Kidney epithelial cell (primary cell): ENCODE results near the gene GRIK3. TPM values are rescaled to one million over a fixed set of nuclear protein-coding genes. Genes with fewer than 3 reads are reported as not detected.

Experiments used
- DNase-seq: peaks from one replicate; pipeline ENCODE4 v3.0.0-alpha.2; 2010; ENCODE audit warnings: low read depth
- H3K27me3 ChIP-seq: 2 replicates; pipeline ENCODE4 v1.6.0; 2011; ENCODE audit warnings: low read length; ENCODE audit not compliant: control insufficient read depth, insufficient read depth
- H3K36me3 ChIP-seq: 2 replicates; pipeline ENCODE4 v1.5.1; 2011; ENCODE audit warnings: low read length; ENCODE audit not compliant: control insufficient read depth, insufficient read depth
- H3K4me3 ChIP-seq: 2 replicates; pipeline ENCODE4 v1.5.1; 2011; ENCODE audit warnings: low read depth, mild to moderate bottlenecking, control low read depth, low read length
- CTCF ChIP-seq: IDR thresholded peaks from 2 replicates; pipeline ENCODE4 v1.5.1; 2011; ENCODE audit warnings: mild to moderate bottlenecking, moderate library complexity, low read length, control low read depth, inconsistent platforms; ENCODE audit not compliant: insufficient read depth, poor library complexity, severe bottlenecking
- total RNA-seq: library from RNA; depleted of rRNA; stranded (reverse); fragments of >200 nt; gene quantifications from 2 replicates; pipeline ENCODE4 v1.2.3, GENCODE V29; 2015

The GRIK3 gene
- total RNA-seq, 1 donor from 2014 or later, result under 0.01 TPM

- Histone ChIP-seq H3K27me3 (no peaks in the 10 kb centered on the region), H3K36me3 (no peaks in the 10 kb centered on the region), H3K4me3 (no peak overlapping the region)
- no peak for DNase-seq
- no peak for TF ChIP-seq CTCF
Measured at GRCh38 chr1:36950604-36951291, 83.6 kb downstream of the GRIK3 start.

GRCh38 chr1:36948606-36949005 lies 85.7 kb downstream of the GRIK3 start:
- no peak overlapping the region for H3K4me3 ChIP-seq
- no peak for DNase-seq
- H3K27me3 ChIP-seq, result no peaks in the 10 kb centered on the region
- no peak for TF ChIP-seq CTCF
- H3K36me3 ChIP-seq, result no peaks in the 10 kb centered on the region

- H3K36me3 ChIP-seq, result no peaks in the 10 kb centered on the region
- no peak for TF ChIP-seq CTCF
- no peaks in the 10 kb centered on the region for H3K27me3 ChIP-seq
- no peak overlapping the region for H3K4me3 ChIP-seq
- DNase-seq, result no peak
Measured at GRCh38 chr1:36948147-36948546, 86.2 kb downstream of the GRIK3 start.

- no peaks in the 10 kb centered on the region for H3K36me3 ChIP-seq
- H3K27me3 ChIP-seq, result no peaks in the 10 kb centered on the region
- no peak overlapping the region for H3K4me3 ChIP-seq
- no peak for TF ChIP-seq CTCF
- DNase-seq, result no peak
Measured at GRCh38 chr1:36947384-36947783, 86.9 kb downstream of the GRIK3 start.

- H3K36me3 ChIP-seq, result no peaks in the 10 kb centered on the region
- no peak for DNase-seq
- no peak for TF ChIP-seq CTCF
- H3K4me3 ChIP-seq, result no peak overlapping the region
- no peaks in the 10 kb centered on the region for H3K27me3 ChIP-seq
Measured at GRCh38 chr1:36944883-36945282, 89.4 kb downstream of the GRIK3 start.

- no peak for TF ChIP-seq CTCF
- H3K27me3 ChIP-seq, result no peaks in the 10 kb centered on the region
- no peak for DNase-seq
Measured at GRCh38 chr1:36942148-36942547, 92.2 kb downstream of the GRIK3 start.

More at GRCh38 chr1:36942148-36942547, 92.2 kb downstream of the GRIK3 start:
- no peak overlapping the region for H3K4me3 ChIP-seq
- no peaks in the 10 kb centered on the region for H3K36me3 ChIP-seq
